Spleen (tissue), 11 donors: ENCODE measurements around the gene ITCH. TPM values are rescaled to one million over a fixed set of nuclear protein-coding genes. Genes with fewer than 3 reads are reported as not detected.
"Not testable (repeated sequence)": the region's sequence is repeated elsewhere in the genome, so short reads cannot be mapped to it uniquely, and the experiment has no call there.

Source experiments
- DNase-seq: peaks from one replicate; pipeline ENCODE4 v3.0.0-alpha.2; 2020
- H3K27ac ChIP-seq, 8 donors: fragments of 200-600 bp; sonication (generic) in 7 of 8; 1 replicate in 4 of 8; 2 replicates in 4 of 8; pipeline versions ENCODE4 v1.5.0 to v1.8.0; 2016 to 2021; ENCODE audit warnings: inconsistent platforms in 4 of 8, mild to moderate bottlenecking in 4 of 8, moderate library complexity in 1 of 8
- H3K27me3 ChIP-seq, 7 donors: fragments of 200-600 bp; sonication (generic) in 6 of 7; replicated peaks in 1 of 7; 1 replicate in 4 of 7; 2 replicates in 3 of 7; pipeline versions ENCODE4 v1.5.0 to v1.8.0; 2016 to 2021; ENCODE audit warnings: inconsistent platforms in 3 of 7, mild to moderate bottlenecking in 1 of 7
- H3K36me3 ChIP-seq, 6 donors: fragments of 200-600 bp; sonication (generic) in 5 of 6; 1 replicate in 4 of 6; 2 replicates in 2 of 6; pipeline versions ENCODE4 v1.5.0 to v1.8.0; 2016 to 2021; ENCODE audit warnings: inconsistent platforms in 2 of 6
- H3K4me1 ChIP-seq, 6 donors: fragments of 200-600 bp; sonication (generic) in 5 of 6; 1 replicate in 3 of 6; 2 replicates in 3 of 6; pipeline versions ENCODE4 v1.5.0 to v1.8.0; 2016 to 2021; ENCODE audit warnings: inconsistent platforms in 3 of 6
- H3K4me3 ChIP-seq, 8 donors: fragments of 200-600 bp; sonication (generic) in 7 of 8; 1 replicate in 4 of 8; 2 replicates in 4 of 8; pipeline versions ENCODE4 v1.5.0 to v1.8.0; 2016 to 2021; ENCODE audit warnings: inconsistent platforms in 4 of 8, mild to moderate bottlenecking in 4 of 8, moderate library complexity in 2 of 8
- H3K9me3 ChIP-seq, 8 donors: fragments of 200-600 bp; sonication (generic) in 7 of 8; 1 replicate in 4 of 8; 2 replicates in 4 of 8; pipeline versions ENCODE4 v1.5.0 to v1.8.0; 2016 to 2021; ENCODE audit warnings: inconsistent platforms in 4 of 8
- CTCF ChIP-seq, 11 experiments: fragments of 200-600 bp in 7 of 11; fragments of 450-650 bp in 4 of 11; sonication (generic) in 4 of 11; IDR thresholded peaks in 8 of 11; conservative IDR thresholded peaks in 3 of 11; 1 replicate in 7 of 11; 2 replicates in 4 of 11; pipeline versions ENCODE4 v1.4.0 to v1.8.0; 2016 to 2021; ENCODE audit warnings: antibody characterized with exemption in 11 of 11, inconsistent platforms in 4 of 11, mild to moderate bottlenecking in 1 of 11
- POLR2A ChIP-seq, 3 donors: fragments of 450-650 bp; IDR thresholded peaks; one replicate each; pipeline ENCODE4 v1.5.1; 2017; ENCODE audit warnings: antibody characterized with exemption in 3 of 3, mild to moderate bottlenecking in 1 of 3
- POLR2AphosphoS5 ChIP-seq, 3 donors: sonication (generic); formaldehyde crosslinking; IDR thresholded peaks; one replicate each; pipeline ENCODE4 v1.5.1; 2017; ENCODE audit warnings: antibody characterized with exemption in 3 of 3
- WGBS, 5 donors: extraction: QIAGEN DNeasy Blood & Tissue Kit in 3 of 5; methylation state at CpG; one replicate each; pipeline versions ENCODE4 v1.1.5 to v1.1.7; 2013 to 2018; 5-methylcytosine and 5-hydroxymethylcytosine counted together
- intact Hi-C: fragments of 100-400 bp; cut with DNase I; formaldehyde crosslinking; loops from one replicate; pipeline ENCODE4 v1.15.0; 2023; ENCODE audit warnings: low total_unique reads
- polyA plus RNA-seq, 3 donors: library from polyadenylated mRNA; stranded (reverse); fragments of 200-250 nt; gene quantifications; one replicate each; pipeline ENCODE4 v1.2.1, GENCODE V29; 2013
- total RNA-seq, 7 donors: library from RNA; depleted of rRNA in 3 of 7; stranded (reverse); fragments of >200 nt in 3 of 7; fragmentation: NEBNext Ultra II Directional in 4 of 7; extraction: Animal tissue kit (Norgen Biotek cat#: 25700) in 4 of 7; gene quantifications; one replicate each; pipeline versions ENCODE4 v1.1.0 to v1.2.1, GENCODE V29; 2016 to 2021
- donor health status: healthy with polysubstance abuse.
- donor health status: DM: no; HTN: no; CAD: no; lungs with moderate emphysema.
- donor health status: DM: no; HTN: no; CAD: no.
- donor health status: Bipolar disorder and iron deficiency.
- donor health status: healthy.
- donor health status: DM: no; HTN: no; CAD: no.
- donor health status: DM: yes; HTN: yes; CAD: no.

ITCH gene
- total and polyA plus RNA-seq, 10 donors, result 6.9 to 72.7 (median 61.6) TPM

DNA sequence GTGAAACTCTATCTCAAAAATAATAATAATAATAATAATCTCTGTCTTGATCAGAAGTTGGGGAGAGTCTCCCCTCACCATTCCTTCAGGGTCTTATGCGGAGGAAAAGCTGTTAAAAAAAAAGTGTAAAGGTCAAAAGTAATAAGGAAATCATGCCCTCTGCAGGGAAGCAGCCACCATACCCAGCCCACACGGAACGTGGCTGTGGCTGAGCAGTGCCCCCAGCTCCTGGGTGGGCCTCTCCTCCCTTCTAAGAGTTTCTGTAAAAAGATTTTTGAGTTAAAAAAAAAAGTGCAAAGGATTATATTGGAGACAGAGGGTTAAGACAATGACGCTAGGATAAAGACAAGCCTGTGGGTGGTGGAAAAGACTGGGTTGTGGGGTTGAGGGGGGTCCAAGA lies 29.3 kb upstream of the ITCH start:
- no peaks in the 10 kb centered on the region for H3K27me3 ChIP-seq
- no peak for DNase-seq
- 83 to 90% (median 88%) methylated on average over 4 of the region's 4 CpGs for WGBS, 5 donors
- H3K27ac ChIP-seq, result no peak overlapping the region
- intact Hi-C loops, result no loop called here
- TF ChIP-seq CTCF (IDR thresholded peaks at IDR 0.05 in 8 of 11, conservative IDR thresholded peaks at IDR 0.05 in 3 of 11) (no peak), POLR2A (IDR thresholded peaks at IDR 0.05) (no peak), POLR2AphosphoS5 (IDR thresholded peaks at IDR 0.05) (no peak)
- no peaks in the 10 kb centered on the region for H3K9me3 ChIP-seq
- peaks cover 0 to 11% (median 0%) of the 10 kb centered on the region in 6 donors for H3K4me1 ChIP-seq
- H3K4me3 ChIP-seq, result no peak overlapping the region
- no peaks in the 10 kb centered on the region for H3K36me3 ChIP-seq

DNA sequence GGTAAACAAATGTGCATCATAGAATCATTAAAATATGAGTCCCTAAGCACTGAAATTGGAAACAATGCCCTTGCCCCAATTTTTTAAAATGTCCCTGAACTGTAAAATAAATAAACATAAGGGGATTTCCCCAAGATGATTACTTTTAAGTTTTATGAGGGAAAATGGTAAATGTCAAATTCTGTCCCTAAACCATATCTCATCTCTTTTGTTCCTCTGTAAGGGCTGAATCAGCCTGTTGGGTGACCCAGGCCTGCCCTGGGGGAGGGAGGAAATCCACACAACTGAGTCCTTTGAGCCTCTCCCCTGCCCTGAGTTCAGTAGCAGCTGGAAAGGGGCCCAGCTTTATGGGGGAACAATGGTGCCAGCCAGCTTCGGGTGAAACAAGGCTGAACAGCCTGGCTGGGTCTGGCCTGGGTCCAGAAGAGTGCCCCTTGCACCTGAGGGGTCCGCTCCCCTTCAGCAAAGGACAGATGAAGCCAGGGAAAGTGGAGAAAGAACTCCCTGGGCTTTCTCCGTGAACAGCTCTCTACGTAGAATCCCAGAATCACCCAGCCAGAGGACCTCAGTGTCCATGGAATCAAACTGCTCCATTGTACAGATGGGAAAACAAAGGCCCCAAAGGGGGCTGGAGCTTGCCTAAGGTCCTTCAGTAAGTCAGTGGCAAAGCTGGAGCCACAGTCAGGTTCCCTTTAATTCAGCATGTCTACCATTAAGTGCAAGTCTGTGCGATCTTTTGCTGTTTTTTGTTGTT lies 28.2 kb upstream of the ITCH start:
- no peak overlapping the region for H3K27ac ChIP-seq
- H3K4me3 ChIP-seq, result no peak overlapping the region
- 85 to 92% (median 87%) methylated on average over 5 of the region's 5 CpGs for WGBS, 5 donors
- TF ChIP-seq POLR2AphosphoS5 (IDR thresholded peaks at IDR 0.05) (no peak), POLR2A (IDR thresholded peaks at IDR 0.05) (no peak), CTCF (IDR thresholded peaks at IDR 0.05 in 8 of 11, conservative IDR thresholded peaks at IDR 0.05 in 3 of 11) (no peak)
- H3K27me3 ChIP-seq, result no peaks in the 10 kb centered on the region
- intact Hi-C loops, result no loop called here
- DNase-seq, result no peak
- H3K36me3 ChIP-seq, result no peaks in the 10 kb centered on the region
- no peaks in the 10 kb centered on the region for H3K9me3 ChIP-seq
- peaks cover 0 to 11% (median 0%) of the 10 kb centered on the region in 6 donors for H3K4me1 ChIP-seq

DNA sequence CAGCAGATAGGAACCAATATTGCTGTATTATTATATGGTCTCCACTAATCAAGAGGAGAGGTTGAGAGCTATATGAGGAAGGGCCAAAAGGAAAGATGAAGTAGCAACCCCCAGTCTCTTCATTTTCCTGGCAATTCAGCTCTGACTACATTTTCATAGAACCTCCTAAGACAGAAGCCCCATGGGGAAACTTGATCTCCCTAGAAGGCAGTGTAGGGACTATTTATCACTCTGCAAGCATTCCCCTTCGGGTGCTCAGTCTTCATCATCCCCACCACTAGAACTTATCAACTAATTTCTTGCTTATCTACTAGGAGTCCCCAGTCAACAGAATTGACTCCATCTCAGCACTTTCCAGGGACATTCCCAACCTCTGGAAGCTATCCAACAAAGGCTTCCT lies 25.5 kb upstream of the ITCH start:
- Histone ChIP-seq H3K27me3 (no peaks in the 10 kb centered on the region), H3K4me1 (peaks cover 0 to 11% (median 0%) of the 10 kb centered on the region in 6 donors), H3K4me3 (peak overlapping the region in 1 of 8 donors; percentile 62), H3K9me3 (no peaks in the 10 kb centered on the region), H3K36me3 (no peaks in the 10 kb centered on the region), H3K27ac (peak overlapping the region in 4 of 8 donors; percentile 36 to 83 (median 62))
- intact Hi-C loops, result no loop called here
- no peak for DNase-seq
- 52 to 71% (median 67%) methylated on average over 1 of the region's 1 CpG for WGBS, 5 donors
- TF ChIP-seq POLR2AphosphoS5 (IDR thresholded peaks at IDR 0.05), result no peak
- TF ChIP-seq CTCF (IDR thresholded peaks at IDR 0.05 in 8 of 11, conservative IDR thresholded peaks at IDR 0.05 in 3 of 11), result no peak
- TF ChIP-seq POLR2A (IDR thresholded peaks at IDR 0.05), result no peak

GRCh38 chr20:34337982-34338726 lies 24.9 kb upstream of the ITCH start:
- DNase-seq, result no peak
- 75 to 87% (median 81%) methylated on average over 15 of the region's 15 CpGs for WGBS, 5 donors
- H3K4me3 ChIP-seq, result peak overlapping the region in 2 of 8 donors; percentile 26 to 62
- peaks cover 0 to 11% (median 0%) of the 10 kb centered on the region in 6 donors for H3K4me1 ChIP-seq
- intact Hi-C loops, result no loop called here
- no peaks in the 10 kb centered on the region for H3K27me3 ChIP-seq
- H3K27ac ChIP-seq, result peak overlapping the region in 4 of 8 donors; percentile 36 to 83 (median 62)
- no peaks in the 10 kb centered on the region for H3K36me3 ChIP-seq
- H3K9me3 ChIP-seq, result no peaks in the 10 kb centered on the region
- no peak for TF ChIP-seq CTCF (IDR thresholded peaks at IDR 0.05 in 8 of 11, conservative IDR thresholded peaks at IDR 0.05 in 3 of 11)
- no peak for TF ChIP-seq POLR2A (IDR thresholded peaks at IDR 0.05)
- peak in 2 of 3 donors; percentile 37 to 55 for TF ChIP-seq POLR2AphosphoS5 (IDR thresholded peaks at IDR 0.05)

- H3K4me3 ChIP-seq, H3K9me3 ChIP-seq, DNase-seq, H3K27ac ChIP-seq, H3K36me3 ChIP-seq, intact Hi-C loops, H3K4me1 ChIP-seq, H3K27me3 ChIP-seq: not testable (repeated sequence)
- WGBS, 5 donors, result 92 to 96% (median 93%) methylated on average over 10 of the region's 10 CpGs
Measured at GRCh38 chr20:34340726-34341125, 22.3 kb upstream of the ITCH start.

- H3K9me3 ChIP-seq, H3K4me3 ChIP-seq, H3K27me3 ChIP-seq, H3K27ac ChIP-seq, intact Hi-C loops, DNase-seq, H3K36me3 ChIP-seq, H3K4me1 ChIP-seq: not testable (repeated sequence)
- WGBS, 5 donors, result 94 to 98% (median 96%) methylated on average over 9 of the region's 9 CpGs
Measured at GRCh38 chr20:34341199-34341598, 21.9 kb upstream of the ITCH start.
